NCI-H2171 (cell line): ENCODE measurements around the gene ARHGDIA.
A peak's percentile ranks its signal among the peaks of the same experiment; 100 is the strongest.
"Not testable (repeated sequence)": the region's sequence is repeated elsewhere in the genome, so short reads cannot be mapped to it uniquely, and the experiment has no call there.

Experiments
- DNase-seq: peaks from one replicate; lab custom pipeline; 2025; lab: John Stamatoyannopoulos, UW

The ARHGDIA gene

GRCh38 chr17:81870981-81871386, at the start of gene ARHGDIA:
Gene ARHGDIA, minus strand, starts transcription at chr17:81871337. Its CDS starts 1,407 bp downstream, at chr17:81869930.
- no peak for DNase-seq

- no peak for DNase-seq
Measured at GRCh38 chr17:81918832-81919545, 47.9 kb upstream of the ARHGDIA start.

- not testable (repeated sequence) for DNase-seq
Measured at GRCh38 chr17:81918333-81918669, 47.2 kb upstream of the ARHGDIA start.

- DNase-seq, result peak; percentile 74
Measured at GRCh38 chr17:81917565-81918332, 46.6 kb upstream of the ARHGDIA start, which contains the start of gene SIRT7. Gene SIRT7, minus strand, starts transcription at chr17:81918176. Its CDS starts 45 bp downstream, at chr17:81918131.

GRCh38 chr17:81916234-81917001, 45.3 kb upstream of the ARHGDIA start:
- no peak for DNase-seq

- no peak for DNase-seq
Measured at GRCh38 chr17:81915331-81915730, 44.2 kb upstream of the ARHGDIA start.

GRCh38 chr17:81914103-81914850, 43.1 kb upstream of the ARHGDIA start:
- no peak for DNase-seq

GRCh38 chr17:81913394-81914102, 42.4 kb upstream of the ARHGDIA start:
- no peak for DNase-seq

GRCh38 chr17:81912441-81913309, 41.5 kb upstream of the ARHGDIA start:
- no peak for DNase-seq

- DNase-seq, result no peak
Measured at GRCh38 chr17:81911969-81912368, 40.8 kb upstream of the ARHGDIA start.

- DNase-seq, result peak; percentile 93
Measured at GRCh38 chr17:81911277-81911961, 40.3 kb upstream of the ARHGDIA start, which contains the start of gene PCYT2. Gene PCYT2, minus strand, starts transcription at chr17:81911399. Its CDS starts 44 bp downstream, at chr17:81911355.

GRCh38 chr17:81910840-81911276, 39.7 kb upstream of the ARHGDIA start:
- no peak for DNase-seq

- no peak for DNase-seq
Measured at GRCh38 chr17:81909966-81910839, 39.1 kb upstream of the ARHGDIA start.

GRCh38 chr17:81909231-81909630, 38.1 kb upstream of the ARHGDIA start:
- DNase-seq, result no peak

- DNase-seq, result no peak
Measured at GRCh38 chr17:81908793-81909192, 37.7 kb upstream of the ARHGDIA start.

- DNase-seq, result no peak
Measured at GRCh38 chr17:81907219-81908145, 36.3 kb upstream of the ARHGDIA start.
